RWPE2 (cell line): ENCODE data around the gene CDH1.

Experiments
- ATAC-seq: fragments of 200-7000 bp; cut with Tn5 transposase; 3 replicates; pipeline ENCODE4 v1.9.1; 2021; ENCODE audit warnings: low read depth
- DNase-seq: peaks from one replicate; pipeline ENCODE4 v3.0.0-alpha.2; 2020; ENCODE audit warnings: low spot score
- H3K27ac ChIP-seq: fragments of 450-650 bp; 2 replicates; pipeline ENCODE4 v1.5.1; 2017; ENCODE audit warnings: mild to moderate bottlenecking; ENCODE audit not compliant: poor library complexity, severe bottlenecking
- H3K27me3 ChIP-seq: fragments of 250-450 bp; sonication (Bioruptor Pico); 2 replicates; pipeline ENCODE4 v1.5.1; 2021; ENCODE audit warnings: mild to moderate bottlenecking, moderate library complexity; ENCODE audit not compliant: insufficient read depth, poor library complexity, severe bottlenecking
- H3K36me3 ChIP-seq: fragments of 250-450 bp; sonication (Bioruptor Pico); 2 replicates; pipeline ENCODE4 v1.5.1; 2020; ENCODE audit warnings: low read depth, mild to moderate bottlenecking, moderate library complexity
- H3K4me1 ChIP-seq: fragments of 250-450 bp; sonication (Bioruptor Pico); 2 replicates; pipeline ENCODE4 v1.5.1; 2021; ENCODE audit warnings: mild to moderate bottlenecking, moderate library complexity; ENCODE audit not compliant: insufficient read depth, poor library complexity, severe bottlenecking
- H3K4me3 ChIP-seq: fragments of 250-450 bp; sonication (Bioruptor Pico); 2 replicates; pipeline ENCODE4 v1.5.1; 2021; ENCODE audit warnings: mild to moderate bottlenecking, moderate library complexity; ENCODE audit not compliant: severe bottlenecking
- H3K9me3 ChIP-seq: fragments of 250-450 bp; sonication (Bioruptor Pico); 2 replicates; pipeline ENCODE4 v1.5.1; 2021; ENCODE audit warnings: mild to moderate bottlenecking, moderate library complexity; ENCODE audit not compliant: severe bottlenecking
- TF ChIP-seq, protein P1 (sequence below): fragments of 450-650 bp; IDR thresholded peaks from one replicate; pipeline ENCODE4 v1.5.1; 2017; ENCODE audit warnings: mild to moderate bottlenecking, moderate library complexity; ENCODE audit not compliant: poor library complexity, severe bottlenecking

The CDH1 gene

DNA sequence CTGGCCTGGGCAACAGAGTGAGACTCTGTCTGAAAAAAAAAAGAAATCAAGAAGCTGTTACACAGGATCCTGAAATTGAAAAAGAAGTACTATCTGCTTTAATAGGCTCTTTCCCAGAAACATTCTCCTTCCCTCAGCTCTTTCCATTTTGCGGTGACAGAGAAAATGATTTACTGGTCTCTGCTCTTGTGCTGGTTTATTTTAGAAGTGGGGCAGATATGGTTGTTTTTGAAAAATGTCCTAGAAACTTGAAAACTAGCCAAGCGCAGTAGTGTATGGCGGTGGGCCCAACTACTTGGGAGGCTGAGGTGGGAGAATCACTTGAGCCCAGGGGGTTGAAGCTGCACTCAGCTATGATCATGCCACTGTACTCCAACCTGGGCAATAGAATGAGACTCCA is 77.4 kb downstream of the CDH1 start:
- Histone ChIP-seq H3K4me3 (no peak overlapping the region), H3K27me3 (no peaks in the 10 kb centered on the region), H3K4me1 (no peaks in the 10 kb centered on the region), H3K27ac (no peak overlapping the region), H3K9me3 (no peaks in the 10 kb centered on the region), H3K36me3 (peaks cover 96% of the 10 kb centered on the region)
- ATAC-seq (no peak), DNase-seq (no peak)
- TF ChIP-seq, protein P1, sequence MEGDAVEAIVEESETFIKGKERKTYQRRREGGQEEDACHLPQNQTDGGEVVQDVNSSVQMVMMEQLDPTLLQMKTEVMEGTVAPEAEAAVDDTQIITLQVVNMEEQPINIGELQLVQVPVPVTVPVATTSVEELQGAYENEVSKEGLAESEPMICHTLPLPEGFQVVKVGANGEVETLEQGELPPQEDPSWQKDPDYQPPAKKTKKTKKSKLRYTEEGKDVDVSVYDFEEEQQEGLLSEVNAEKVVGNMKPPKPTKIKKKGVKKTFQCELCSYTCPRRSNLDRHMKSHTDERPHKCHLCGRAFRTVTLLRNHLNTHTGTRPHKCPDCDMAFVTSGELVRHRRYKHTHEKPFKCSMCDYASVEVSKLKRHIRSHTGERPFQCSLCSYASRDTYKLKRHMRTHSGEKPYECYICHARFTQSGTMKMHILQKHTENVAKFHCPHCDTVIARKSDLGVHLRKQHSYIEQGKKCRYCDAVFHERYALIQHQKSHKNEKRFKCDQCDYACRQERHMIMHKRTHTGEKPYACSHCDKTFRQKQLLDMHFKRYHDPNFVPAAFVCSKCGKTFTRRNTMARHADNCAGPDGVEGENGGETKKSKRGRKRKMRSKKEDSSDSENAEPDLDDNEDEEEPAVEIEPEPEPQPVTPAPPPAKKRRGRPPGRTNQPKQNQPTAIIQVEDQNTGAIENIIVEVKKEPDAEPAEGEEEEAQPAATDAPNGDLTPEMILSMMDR = no peak

DNA sequence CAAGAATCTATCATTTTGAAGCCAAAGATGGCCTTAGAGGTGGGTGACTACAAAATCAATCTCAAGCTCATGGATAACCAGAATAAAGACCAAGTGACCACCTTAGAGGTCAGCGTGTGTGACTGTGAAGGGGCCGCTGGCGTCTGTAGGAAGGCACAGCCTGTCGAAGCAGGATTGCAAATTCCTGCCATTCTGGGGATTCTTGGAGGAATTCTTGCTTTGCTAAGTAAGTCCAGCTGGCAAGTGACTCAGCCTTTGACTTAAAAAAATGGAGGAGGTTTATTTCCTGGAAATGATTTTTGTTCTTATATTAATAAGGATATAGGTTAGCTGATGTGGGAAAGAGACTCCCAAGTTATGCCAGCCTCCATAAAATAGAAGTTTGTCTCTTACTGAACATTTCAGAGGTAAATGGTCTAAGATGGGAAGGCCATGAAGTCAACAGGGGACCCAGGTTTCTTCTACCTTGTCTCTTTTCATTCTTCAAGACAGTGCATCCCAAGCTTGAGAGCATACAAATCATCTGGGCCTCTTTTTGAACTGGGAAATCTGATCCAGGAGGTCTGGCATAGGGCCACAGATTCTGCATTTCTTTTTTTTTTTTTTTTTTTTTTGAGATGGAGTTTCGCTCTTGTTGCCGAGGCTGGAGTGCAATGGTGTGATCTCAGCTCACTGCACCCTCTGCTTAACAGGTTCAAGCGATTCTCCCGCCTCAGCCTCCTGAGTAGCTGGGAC is 86.5 kb downstream of the CDH1 start:
- Histone ChIP-seq H3K27me3 (no peaks in the 10 kb centered on the region), H3K4me1 (no peaks in the 10 kb centered on the region), H3K36me3 (peaks cover 96% of the 10 kb centered on the region), H3K9me3 (no peaks in the 10 kb centered on the region), H3K4me3 (no peak overlapping the region), H3K27ac (peak overlapping the region; percentile 30)
- TF ChIP-seq, protein P1 = no peak
- DNase-seq (no peak), ATAC-seq (peak; percentile 62; the same call in 1 of the 3 replicates)

DNA sequence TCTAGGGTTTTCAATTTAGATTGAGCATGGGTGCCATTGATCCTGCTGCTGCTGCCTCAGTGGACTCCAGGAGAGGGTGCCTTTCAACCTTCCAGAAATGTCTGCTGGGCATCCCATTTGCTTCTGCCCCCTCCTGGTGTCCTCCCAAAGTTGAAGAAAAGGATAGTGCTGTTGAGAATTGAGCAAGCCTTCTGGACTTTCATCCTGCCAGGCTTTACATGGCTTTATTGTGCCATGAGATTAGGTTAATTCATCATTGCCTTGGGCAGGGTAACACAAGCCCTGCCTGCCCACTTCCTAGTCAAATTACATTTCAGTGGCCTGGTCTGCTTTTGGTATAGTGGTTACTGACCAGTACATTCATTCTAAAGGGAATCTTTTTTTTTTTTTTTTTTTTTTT is 88.3 kb downstream of the CDH1 start:
- H3K4me3 ChIP-seq = no peak overlapping the region
- no peak for ATAC-seq
- no peaks in the 10 kb centered on the region for H3K27me3 ChIP-seq
- peaks cover 96% of the 10 kb centered on the region for H3K36me3 ChIP-seq
- no peak for DNase-seq
- TF ChIP-seq, protein P1 = no peak
- H3K9me3 ChIP-seq = no peaks in the 10 kb centered on the region
- no peaks in the 10 kb centered on the region for H3K4me1 ChIP-seq
- no peak overlapping the region for H3K27ac ChIP-seq

DNA sequence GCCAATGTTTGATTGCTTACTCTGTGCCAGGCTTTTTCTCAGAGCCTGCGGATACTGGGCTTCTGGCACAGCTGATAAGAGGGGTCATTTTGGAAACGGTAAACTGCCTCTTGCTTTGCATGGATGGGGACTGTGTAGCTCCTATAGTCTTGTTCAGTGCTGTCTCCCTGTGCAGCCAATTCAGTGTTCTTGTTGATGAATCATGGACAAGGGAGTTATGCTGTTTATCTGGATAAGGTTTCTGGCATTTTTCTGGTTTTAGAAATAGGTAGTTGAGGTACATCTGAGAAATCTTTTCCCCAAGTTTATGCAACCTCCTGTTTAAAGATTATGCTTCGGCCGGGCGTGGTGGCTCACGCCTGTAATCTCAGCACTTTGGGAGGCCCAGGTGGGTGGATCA is 89.6 kb downstream of the CDH1 start:
- no peak for DNase-seq
- peaks cover 94% of the 10 kb centered on the region for H3K36me3 ChIP-seq
- no peaks in the 10 kb centered on the region for H3K9me3 ChIP-seq
- H3K27me3 ChIP-seq = no peaks in the 10 kb centered on the region
- no peak overlapping the region for H3K4me3 ChIP-seq
- TF ChIP-seq, protein P1 = no peak
- ATAC-seq = no peak
- H3K27ac ChIP-seq = no peak overlapping the region
- no peaks in the 10 kb centered on the region for H3K4me1 ChIP-seq

DNA sequence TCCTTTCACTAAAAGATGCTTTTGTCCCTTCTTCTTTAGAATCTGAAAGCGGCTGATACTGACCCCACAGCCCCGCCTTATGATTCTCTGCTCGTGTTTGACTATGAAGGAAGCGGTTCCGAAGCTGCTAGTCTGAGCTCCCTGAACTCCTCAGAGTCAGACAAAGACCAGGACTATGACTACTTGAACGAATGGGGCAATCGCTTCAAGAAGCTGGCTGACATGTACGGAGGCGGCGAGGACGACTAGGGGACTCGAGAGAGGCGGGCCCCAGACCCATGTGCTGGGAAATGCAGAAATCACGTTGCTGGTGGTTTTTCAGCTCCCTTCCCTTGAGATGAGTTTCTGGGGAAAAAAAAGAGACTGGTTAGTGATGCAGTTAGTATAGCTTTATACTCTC is 96.2 kb downstream of the CDH1 start:
- TF ChIP-seq, protein P1 = no peak
- no peak for ATAC-seq

More for the DNA sequence above, 96.2 kb downstream of the CDH1 start:
- Histone ChIP-seq H3K27ac (no peak overlapping the region), H3K4me1 (no peaks in the 10 kb centered on the region), H3K36me3 (peaks cover 73% of the 10 kb centered on the region), H3K9me3 (no peaks in the 10 kb centered on the region), H3K4me3 (no peak overlapping the region), H3K27me3 (no peaks in the 10 kb centered on the region)
- DNase-seq = no peak
